Activated CD8-positive, alpha-beta memory T cell treated with anti-CD3 and anti-CD28 coated beads, Interleukin-2, amount 50 U/mL, for 24 hours (primary cell): ENCODE measurements around the gene ANKS6.

Source experiments
- DNase-seq: peaks from one replicate; pipeline ENCODE4 v3.0.0-alpha.2; 2020; ENCODE audit errors: extremely low read depth

The ANKS6 gene

DNA sequence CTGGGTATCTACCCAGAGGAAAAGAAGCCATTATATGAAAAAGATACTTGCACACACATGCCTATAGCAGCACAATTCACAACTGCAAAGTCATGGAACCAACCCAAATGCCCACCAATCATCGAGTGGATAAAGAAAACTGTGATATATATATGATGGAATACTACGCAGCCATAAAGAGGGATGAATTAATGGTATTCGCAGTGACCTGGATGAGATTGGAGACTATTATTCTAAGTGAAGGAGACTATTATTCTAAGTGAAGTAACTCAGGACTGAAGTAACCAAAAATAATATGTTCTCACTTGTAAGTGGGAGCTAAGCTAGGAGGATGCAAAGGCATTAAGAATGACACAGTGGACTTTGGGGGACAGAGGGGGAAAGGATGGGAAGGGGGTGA lies 57.6 kb downstream of the ANKS6 start:
- DNase-seq = no peak

- DNase-seq = no peak
Observed at GRCh38 chr9:98736226-98736625, 60.1 kb downstream of the ANKS6 start.

DNA sequence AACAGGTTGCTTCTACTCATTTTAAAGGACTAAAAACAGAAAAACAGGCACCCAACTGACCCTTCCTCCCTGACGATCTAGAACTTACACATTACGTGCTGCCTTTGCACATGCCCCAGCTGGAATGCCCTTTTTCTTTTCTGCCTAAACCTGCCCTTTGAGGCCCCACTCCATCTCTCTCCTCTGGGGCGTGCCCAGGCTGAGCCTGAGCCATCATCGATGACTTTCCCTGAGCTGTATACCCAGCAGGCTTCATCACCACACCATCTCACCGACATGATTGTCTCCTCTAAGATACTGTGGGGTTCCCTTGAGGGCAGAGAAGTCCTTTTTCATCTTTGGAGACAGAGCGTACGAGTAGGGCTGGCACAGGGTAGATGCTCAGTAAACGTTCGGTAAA lies 63.6 kb downstream of the ANKS6 start:
- no peak for DNase-seq

DNA sequence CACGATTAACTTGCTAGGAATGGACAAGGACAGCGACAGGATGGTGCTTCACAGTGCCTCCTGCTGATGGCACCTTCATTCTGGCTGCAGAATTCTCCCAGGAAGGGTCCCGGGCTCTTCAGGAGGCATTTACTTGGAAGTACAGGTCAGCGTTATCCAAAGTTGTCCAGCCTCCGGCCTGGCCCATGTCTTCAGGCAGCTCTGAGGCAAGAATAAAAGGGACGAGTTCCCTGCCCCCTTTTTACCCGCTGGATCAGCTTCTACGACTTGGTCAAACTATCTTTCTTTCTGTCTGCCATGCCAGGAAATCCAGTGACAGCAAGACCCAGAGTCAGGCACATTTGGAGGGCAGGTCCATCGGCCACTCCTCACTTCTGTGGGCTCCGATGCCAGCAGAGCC lies 64.3 kb downstream of the ANKS6 start:
- DNase-seq = no peak

- no peak for DNase-seq
Observed at GRCh38 chr9:98730871-98731270, 65.5 kb downstream of the ANKS6 start.

DNA sequence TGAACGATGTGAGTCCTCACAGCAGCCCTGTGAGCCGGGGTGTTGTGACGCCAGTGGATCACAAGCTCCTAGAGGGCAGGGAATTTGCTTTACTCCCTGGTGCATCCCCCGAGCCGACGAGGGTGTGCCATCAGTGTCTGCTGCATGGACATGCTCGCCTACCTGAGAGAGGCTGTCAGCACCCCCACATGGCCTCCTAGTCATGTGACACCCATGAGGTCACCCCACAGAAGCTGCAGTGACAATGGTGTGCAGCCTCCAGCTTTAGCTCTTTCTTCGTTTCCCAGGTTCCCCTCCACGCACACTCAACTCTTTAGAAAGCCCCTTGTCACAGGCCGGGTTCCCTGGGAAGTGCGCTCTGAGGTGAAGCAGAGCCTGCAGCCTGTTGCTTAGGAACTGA lies 67.9 kb downstream of the ANKS6 start:
- DNase-seq = no peak

DNA sequence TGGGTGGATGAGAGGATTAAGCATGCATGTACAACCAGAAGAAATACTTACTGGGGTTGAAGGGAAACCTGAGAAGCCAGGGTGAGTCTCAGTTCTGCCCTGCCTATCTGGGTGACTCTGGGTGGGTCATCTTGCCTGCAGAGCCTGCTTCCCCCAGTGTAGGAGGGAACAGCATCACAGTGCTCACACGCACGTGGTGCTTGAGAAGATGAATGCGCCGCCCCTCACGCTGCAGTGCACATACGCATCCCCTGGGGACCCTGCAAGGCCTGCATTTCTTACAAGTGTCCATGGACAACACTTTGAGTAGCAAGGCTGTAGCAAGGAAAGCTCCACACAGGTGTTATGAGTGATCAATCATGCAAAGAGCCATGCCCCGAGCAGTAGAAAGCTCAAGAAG lies 68.9 kb downstream of the ANKS6 start:
- no peak for DNase-seq

- no peak for DNase-seq
Observed at GRCh38 chr9:98726735-98727134, 69.6 kb downstream of the ANKS6 start.

- no peak for DNase-seq
Observed at GRCh38 chr9:98724810-98725530, 71.4 kb downstream of the ANKS6 start.

DNA sequence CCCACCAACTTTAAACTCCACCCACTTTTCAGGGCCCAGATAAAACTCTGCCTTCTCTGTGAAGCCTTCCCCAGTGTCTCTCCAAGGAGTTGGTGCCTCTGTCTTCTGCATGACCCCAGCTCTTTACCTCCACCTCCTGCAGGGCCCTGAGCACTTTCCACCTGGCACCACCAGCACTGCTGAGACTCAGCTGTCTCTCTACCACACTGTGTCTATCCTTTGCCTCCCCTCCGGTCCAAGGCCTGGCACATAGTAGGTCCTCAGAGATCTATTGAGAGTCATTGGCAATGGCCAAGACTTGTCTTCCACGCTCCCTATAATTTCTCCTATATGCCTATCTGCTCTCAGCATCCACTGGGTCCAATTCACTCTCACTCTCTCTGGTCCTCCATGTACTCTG lies 74.7 kb downstream of the ANKS6 start:
- no peak for DNase-seq

GRCh38 chr9:98720402-98720801 lies 76.0 kb downstream of the ANKS6 start:
- no peak for DNase-seq

GRCh38 chr9:98719055-98719454 lies 77.3 kb downstream of the ANKS6 start:
- DNase-seq = no peak

- no peak for DNase-seq
Observed at GRCh38 chr9:98714833-98715232, 81.5 kb downstream of the ANKS6 start.

GRCh38 chr9:98712987-98713386 lies 83.4 kb downstream of the ANKS6 start:
- no peak for DNase-seq

- no peak for DNase-seq
Observed at GRCh38 chr9:98709968-98710965, 86.1 kb downstream of the ANKS6 start.

- DNase-seq = no peak
Observed at GRCh38 chr9:98708933-98709911, 87.1 kb downstream of the ANKS6 start, which contains the start of gene GABBR2. Gene GABBR2, minus strand, starts transcription at chr9:98708935. Its CDS starts 198 bp downstream, at chr9:98708737.

DNA sequence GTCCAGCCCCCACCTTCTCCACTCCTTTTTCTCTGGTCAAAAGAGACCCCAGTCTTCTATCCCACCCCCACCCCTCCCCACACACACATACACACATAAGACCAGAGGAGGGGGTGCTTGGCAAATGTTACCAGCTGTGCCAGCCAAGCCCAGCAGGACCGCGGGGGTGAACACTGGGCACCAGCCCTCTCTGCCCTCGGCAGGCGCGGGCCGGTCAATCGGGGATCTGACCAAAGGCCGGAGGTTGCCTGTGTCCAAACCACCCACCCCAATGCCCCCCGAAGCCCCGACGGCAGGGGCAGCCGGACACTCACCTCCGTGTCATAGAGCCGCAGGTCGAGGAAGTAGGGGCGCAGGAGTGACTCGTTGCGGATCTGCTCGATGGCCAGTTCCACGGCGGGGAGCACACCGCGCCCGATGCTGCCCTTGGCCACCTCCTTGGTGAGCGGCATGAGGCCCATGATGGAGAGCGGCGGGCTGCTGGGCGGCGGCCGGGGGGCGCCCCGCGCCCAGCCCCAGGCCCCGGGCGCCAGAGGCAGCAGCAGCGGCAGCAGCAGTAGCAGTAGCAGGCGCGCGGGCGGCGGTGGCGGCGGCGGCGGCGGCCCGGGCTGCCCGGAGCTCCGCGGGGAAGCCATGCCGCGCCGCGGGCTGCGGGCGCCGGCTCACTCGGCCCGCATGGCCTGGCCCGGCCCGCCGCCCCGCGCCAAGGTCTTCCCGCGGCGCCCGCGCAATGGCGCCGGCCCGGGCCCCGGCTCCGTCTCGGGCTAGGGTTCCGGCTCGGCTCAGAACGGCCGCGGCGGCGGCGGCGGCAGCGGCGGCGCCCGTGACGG lies 88.0 kb downstream of the ANKS6 start:
- DNase-seq = no peak

DNA sequence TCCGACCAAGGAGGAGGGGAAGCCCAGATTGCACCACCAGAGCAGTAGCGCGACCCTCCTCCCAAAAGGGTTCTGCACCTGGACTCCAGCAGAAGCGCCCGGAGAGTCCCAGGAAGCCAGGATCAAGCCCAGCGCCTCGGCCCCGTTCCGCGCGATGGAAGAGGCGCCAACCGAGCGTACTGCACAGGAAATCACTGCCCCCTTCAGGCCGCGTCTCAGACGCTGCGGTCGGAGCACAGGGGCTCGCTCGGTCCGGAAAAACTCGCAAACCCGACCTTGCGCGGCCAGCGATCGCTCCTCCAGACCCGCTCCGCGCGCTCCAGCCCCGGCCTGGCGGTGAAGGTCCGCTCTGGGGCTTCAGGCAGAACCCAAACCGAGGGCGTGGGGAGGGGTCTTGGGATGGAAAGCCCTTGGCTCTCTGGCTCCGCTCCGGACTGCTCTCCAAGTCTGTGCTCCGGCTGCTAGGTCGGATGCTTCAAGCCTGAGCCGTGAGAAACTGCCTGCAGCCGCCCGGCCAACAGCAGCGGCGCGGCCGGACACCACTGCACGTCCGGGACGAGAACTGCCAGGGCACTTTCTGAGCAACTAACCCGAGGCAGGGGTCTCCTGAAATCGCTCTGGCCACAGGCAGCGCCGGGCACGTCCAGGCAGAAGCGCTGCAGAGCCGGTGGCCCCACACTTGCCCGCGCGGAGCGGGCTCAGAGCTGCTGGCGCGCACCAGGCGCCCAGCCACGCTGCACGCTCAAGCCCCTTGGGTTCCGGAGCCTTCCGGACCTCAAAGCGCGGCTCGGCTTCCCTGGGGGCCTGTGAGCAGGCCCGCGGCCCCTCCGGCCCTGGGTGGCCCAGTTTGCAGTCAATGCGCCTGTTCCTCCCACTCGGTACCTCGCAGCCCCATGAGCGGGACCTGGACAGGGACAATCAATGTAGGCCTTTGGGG lies 88.9 kb downstream of the ANKS6 start:
- DNase-seq = no peak

DNA sequence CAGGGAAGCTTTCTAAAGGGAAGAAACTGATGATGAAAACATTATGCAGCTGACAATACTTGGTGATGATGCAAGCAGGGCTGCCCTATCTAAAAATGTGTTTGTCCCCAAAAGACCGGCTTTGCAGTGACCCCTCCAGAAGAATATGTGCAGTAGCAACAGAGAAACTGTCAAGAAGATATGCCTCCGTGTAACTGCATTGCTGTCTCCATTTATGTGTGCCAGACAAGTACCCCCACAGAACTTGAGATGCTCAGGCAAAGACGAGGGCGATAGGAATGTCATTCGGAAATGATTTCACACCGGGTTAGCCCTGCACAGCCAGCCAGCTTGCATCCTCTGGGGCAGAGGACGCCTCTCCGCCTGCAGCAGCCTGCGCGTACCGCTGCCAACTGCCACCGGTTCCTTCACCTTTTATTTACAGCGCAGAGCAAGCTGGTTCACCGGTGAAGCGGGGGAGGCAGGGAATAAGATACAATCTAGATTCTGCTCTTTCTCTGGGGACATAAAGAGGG lies 89.6 kb downstream of the ANKS6 start:
- DNase-seq = no peak
